C1 segment of cervical spinal cord (tissue), 14 donors: ENCODE measurements around the gene CLVS2.

Experiments used
- DNase-seq, 14 donors: peaks; one replicate each; lab custom pipeline; 2025; lab: John Stamatoyannopoulos, UW

The CLVS2 gene

DNA sequence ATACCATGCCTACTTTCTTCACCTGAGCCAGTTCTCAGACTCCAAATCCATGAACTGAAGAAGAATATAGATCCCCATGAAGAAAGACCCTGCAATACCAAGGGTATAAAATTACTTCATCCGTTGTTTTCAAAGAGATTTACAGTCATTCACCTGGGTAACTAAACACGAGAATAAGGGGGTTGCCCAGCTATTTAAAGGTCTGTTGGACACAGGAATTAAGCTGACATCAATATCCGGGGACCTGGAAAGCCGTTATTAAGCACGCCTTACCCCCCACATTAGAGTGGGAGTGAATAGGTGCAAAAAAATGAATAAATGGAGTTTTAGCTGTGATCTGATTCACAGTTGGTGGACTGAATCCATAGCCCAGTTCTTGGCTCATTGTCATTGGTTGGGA lies 28.9 kb downstream of the CLVS2 start:
- DNase-seq: no peak

DNA sequence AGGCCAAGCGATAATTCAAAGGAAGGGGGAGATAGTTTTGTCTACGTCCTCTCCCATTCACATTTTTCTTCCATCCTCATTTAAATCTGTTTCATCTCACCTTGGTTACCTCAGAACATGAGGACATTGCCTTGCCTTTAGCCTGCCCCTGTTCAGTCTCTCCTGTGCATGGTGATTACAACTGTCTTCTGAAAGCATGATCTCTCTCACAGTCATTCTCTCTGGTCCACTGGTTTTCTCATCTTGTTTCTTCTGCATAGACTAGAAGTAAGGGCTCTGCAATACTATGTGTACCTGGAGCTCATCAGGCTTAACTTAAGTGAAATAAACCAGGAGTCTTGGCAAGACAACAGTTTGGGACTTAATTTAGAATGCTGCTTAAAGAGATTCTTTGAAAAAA lies 31.4 kb downstream of the CLVS2 start:
- peak in 1 of 14 donors; percentile 25 for DNase-seq

DNA sequence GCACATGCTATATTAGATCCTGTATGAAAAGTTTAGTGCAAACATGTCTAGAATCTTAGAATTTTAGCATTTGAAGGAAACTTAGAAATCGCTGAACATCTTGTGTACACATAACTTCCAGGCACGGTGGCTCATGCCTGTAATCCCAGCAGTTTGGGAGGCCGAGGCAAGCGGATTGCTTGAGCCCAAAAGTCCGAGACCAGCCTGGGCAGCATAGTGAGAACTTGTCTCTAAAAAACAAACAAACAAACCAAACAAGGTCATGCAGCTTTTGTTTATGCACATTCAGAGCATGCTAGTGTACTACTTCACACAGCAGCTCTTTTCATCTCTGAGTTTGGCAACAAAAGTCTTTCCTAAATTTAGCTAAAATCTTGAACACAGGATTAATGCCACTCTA lies 32.2 kb downstream of the CLVS2 start:
- no peak for DNase-seq

DNA sequence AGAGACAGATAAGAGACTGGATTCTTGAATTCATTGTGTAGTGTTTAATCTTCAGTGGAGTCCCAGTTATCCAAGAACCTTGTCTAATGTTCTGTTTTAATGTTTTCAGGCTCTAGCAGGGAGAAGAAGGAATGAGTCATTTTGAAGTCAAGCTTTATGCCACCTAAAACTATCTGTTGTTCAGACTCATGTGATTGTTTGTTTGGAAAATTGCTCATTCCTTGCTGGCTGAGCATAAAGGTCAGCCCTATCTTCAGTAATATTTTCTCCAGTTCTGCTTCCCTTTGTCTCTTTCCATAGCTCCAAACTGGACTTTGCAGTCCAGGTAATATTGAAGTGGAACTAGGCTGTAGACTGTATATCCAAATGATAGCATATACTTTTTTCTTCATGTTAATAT lies 34.2 kb downstream of the CLVS2 start:
- no peak for DNase-seq

DNA sequence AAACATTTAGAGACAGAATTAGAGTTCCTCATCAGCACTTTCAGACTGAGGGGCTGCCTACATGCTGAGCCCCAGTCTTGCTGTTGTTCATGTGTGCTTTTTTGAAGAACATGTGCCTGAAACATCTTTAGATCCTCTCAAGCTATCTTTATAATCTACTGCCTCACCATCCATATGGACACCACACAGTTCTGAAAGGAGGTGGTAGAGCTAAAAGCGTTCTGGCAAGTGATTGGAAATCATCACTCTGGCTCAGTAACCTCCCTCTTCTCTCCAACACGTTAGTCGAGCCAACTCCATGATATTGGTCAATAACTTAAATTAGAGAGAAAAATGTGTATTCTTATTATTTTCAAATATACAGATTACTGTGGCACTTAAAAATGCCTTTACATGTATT lies 40.6 kb downstream of the CLVS2 start:
- peak in 1 of 14 donors; percentile 26 for DNase-seq

DNA sequence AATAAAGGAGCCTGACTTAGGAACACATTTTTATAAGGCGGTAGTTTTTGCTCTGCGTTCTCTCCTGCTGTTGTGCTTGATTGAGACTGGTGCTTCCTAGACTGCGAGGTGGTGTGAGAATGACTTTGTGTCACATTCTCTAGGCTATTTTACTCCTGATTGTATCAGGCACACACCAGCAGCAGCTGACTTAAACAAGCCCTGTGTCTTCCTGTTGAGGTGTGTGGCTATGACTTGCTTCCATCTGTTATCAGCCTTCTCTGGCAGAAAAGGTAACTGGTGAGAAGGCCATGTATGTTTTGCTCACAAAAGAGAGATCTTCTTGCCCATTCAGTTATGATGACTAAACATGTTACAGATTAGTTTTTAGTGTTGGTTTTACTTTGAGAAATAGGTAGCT lies 43.4 kb downstream of the CLVS2 start:
- peak in 1 of 14 donors; percentile 36 for DNase-seq

DNA sequence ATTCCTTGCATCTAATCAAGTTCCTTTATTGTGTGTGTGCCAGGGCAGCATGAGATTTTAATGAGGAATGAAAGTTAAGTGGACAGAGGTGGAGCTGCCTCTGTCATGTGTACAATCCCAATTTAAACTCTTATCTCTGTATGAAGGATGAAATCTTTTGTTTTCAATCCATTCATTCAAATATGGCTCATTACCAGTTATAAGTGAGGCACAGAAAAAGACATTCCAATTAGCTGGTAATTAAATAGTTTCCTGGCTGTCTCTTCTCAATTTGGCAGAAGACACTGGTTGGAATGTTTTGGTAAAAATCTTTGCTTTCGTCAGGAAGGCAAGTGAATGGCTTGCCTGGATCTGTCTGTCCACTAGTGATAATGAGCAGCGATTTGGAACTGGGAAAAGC lies 46.4 kb downstream of the CLVS2 start:
- no peak for DNase-seq

DNA sequence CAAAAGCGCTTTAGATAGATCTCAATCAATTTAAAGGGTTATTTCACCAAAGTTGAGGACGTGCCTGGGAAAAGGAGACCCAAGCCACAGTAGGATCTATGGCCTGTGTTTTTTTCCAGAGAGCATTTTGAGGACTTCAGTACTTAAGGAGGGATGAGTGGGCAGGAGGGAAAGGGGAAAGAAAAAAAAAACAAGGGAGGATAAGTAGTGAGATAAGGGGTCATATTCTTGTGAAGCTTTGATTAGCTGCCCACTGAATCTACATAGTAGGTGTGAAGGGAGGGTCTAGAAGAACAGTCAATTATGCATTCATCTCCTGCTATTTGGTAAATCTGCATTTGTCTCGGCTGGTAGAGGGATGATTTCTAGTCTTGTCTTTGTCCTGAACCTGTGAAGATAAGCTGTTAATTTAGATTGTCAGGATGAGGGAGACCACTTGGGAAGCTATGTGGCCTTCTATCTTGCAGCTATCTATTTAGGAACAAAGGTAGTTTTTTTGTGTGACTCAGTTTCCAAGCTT lies 48.4 kb downstream of the CLVS2 start:
- no peak for DNase-seq

DNA sequence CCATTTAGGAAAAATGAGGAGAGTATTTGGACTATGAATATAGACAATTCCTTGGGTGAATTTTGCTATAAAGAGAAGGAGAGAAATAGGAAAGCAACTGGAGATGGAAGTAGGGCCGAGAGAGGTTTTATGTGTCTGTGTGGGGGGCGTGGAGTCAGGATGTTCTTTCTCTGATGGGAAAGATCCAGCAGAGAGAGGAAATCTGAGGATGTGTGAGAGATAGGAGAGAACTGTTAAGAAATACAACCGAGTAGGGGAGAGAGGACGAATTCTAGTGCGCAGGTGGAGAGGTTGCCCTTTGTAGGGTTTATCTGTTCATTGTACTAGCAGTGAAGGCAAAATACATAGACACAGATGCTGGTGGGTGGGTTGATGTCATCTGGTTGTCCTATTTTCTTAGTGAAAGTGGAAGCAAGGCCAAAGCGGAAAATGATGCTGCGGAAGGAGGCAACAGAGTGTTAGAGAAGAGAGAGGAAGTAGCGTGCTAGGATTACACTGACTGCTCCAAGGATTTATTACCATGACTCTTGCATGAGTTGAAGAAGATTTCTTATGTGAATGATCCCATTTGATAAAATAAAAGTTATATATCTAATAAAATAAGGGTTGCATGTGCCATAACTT lies 57.7 kb downstream of the CLVS2 start:
- DNase-seq: no peak

DNA sequence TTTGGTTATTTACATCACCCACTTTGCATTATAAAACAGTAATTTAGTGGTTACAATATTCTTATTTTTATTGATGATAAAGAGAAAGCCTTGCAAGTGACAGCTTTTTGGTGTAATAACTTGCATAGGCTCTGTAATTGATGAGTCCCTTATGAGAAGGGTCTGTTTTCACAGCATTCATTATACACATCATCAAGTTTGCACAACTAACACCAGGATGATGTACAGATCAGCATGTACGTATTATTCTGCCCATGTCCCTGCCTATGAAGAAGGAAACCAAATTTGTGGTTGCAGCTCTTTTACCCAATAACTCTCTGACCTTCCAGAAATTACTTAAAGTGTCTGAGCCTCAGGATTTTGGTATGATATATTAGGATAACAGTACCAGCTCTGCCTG lies 59.2 kb downstream of the CLVS2 start:
- DNase-seq: no peak

DNA sequence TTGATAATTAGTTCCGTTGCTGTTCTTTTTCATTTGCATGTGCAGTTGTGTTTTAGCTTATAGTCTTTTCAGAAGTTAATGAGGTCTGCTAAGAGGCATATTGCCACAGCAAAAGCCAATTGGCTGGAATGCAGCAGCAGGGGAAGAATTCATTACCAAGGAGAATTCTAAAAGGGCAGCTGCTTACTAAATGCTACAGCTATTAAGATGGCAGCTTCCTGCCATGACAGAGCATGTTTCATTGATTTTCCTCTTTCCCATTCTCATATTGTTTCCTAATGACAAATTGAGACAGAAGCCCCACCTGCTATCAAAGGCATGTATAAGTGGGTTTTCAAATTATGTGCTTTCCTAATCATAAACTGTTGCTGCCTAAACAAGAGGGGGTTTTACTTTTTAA lies 66.6 kb downstream of the CLVS2 start:
- DNase-seq: no peak

DNA sequence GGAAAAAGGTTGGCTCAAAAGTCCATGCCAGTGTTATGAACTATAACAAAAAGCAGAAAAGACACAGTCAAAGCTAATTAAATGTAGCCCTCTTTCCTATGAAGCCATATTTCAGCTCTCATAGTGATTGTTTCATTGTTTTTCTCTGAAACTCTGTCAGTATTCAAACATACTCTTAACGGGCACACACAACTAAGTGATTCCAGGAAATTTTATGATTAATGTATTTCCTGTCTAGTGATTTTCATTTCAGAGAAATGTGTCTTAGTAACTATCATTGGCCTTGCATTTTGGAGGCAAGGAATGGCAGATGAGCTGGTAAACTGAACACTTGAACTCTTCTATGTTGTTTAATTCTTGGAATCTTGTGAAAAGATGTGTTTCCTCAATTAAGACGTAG lies 68.0 kb downstream of the CLVS2 start:
- no peak for DNase-seq

DNA sequence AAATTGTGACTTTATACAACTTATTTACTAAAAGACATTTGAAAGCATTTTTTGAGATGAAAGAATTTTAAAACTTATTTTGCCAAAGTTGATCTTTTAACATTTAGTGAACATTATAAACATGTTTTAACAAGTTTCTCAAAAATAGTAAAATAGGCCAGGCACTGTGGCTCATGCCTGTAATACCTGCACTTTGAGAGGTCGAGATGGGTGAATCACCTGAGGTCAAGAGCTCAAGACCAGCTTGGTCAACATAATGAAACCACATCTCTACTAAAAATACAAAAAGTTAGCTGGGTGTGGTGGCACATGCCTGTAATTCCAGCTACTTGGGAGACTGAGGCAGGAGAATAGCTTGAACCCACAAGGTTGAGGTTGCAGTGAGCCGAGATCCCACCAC lies 78.6 kb downstream of the CLVS2 start:
- no peak for DNase-seq

DNA sequence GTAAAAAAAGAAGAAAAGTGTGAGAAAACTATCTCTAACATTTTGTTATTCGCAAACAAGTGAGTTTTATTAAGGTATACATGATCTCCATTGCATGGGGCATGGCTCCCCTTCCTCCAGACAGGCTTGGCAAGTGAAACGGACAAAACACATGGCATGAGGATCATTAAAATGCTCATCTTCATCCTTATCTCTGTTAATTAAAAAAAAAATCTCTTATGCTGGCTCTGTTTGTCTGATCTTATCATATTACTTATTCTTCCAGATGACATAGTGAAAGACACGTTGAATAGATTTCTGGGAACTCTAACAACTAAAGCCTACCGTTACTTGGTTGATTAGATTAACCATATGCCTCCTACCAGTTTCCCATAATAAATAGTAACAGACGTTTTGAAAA lies 89.4 kb downstream of the CLVS2 start:
- DNase-seq: no peak

DNA sequence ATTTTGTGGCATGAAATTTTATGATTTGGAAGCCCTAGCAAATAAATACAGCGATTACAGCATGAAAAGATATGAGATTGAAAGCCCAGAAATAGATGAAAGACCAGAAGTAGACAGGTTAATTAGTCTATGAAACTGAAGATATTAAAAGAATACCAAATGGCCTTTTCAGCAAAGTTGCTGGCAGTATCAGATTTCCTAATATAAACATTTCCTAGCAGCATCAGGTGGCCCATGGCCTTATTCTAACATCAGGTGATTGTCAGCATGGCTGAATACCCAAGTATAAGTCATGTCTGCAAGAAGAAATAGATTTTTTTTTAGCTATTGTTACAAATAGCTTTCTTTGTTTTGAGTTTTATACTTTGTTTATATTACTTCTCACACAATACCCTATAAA lies 93.2 kb downstream of the CLVS2 start:
- no peak for DNase-seq

DNA sequence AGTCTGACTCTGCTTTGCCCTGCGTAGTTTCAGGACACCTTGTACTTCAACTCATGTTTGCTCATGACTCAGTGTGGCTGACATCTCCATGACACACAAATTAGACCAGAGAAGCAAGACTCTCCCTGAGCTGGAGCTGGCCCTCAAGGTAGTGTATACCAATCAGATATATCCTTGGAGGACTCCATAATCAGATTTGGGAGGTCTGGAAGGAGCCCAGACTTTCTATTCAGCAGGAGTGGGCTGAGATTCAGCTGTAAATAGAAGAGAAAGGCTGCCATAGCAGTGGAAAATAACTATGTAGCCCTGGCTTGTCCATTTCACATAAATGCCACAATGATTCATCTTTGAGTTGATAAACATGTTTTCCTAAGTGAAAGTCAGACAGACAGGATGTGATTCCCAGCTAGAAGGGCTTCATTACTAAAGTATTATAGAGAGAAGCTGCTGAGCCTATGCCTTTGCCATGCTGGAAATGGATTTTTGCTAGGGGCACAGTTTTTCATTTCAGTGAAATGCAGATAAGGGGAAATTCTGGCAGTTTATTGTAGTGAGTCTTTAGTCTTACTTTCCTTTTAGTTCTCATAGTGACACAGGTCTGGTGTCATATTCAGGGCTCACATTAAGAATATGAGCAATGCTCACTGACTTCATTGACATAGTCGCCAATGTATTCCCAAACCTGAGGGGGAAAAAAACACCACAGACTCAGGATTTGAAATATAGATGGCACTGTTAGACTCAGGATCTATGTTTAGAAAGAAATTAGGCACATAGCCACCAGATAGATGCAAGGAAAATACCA lies 95.3 kb downstream of the CLVS2 start:
- no peak for DNase-seq

DNA sequence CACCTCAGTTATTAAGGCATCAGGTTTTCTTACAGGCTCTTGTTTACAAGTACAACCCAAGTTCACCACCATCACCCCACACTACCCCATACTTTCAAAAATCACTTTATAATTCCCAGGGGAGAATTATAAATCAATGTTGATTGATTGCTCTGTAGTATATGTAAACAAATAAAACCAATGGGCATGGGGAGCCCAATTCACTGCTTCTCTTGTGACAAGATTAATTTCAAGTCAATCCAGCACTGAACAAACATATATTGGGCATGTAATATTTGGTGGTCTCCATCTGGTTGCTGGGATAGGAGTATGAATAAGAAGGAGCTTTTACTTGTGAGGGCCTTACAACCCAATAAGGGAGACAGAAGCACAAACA lies 95.8 kb downstream of the CLVS2 start:
- no peak for DNase-seq

DNA sequence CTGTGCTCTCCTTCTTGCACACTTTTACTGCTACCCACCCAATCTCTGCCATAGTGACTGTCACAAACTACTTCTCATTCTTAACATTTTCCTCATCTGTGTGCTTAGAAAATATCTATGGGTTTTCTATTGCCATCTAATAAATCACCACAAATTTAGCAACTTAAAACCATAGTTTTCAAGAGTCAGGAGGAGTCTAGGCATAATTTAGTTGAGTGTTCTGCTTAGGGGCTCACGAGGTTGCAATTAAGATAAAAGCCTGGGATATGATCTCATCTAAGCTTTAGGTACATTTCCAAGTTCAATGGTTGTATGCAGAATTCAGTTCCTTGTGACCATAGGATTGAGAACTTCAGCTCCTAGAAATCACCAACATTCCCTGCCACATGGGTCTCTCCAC lies 98.8 kb downstream of the CLVS2 start:
- DNase-seq: no peak

DNA sequence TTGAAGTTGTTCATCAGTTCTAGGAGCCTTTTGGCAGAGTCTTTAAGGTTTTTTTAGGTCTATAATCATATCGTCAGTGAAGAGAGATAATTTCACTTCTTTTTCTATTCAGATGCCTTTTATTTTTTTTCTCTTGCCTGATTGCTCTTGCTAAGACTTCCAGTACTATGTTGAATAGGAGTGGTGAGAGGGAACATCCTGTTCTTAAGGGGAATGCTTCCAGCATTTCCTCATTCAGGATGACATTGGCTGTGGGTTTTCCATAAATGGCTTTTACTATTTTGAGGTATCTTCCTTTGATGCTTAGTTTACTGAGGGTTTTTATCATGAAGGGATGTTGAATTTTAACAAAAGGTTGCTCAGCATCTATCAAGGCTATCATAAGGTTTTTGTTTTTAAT lies 109.5 kb downstream of the CLVS2 start:
- no peak for DNase-seq

DNA sequence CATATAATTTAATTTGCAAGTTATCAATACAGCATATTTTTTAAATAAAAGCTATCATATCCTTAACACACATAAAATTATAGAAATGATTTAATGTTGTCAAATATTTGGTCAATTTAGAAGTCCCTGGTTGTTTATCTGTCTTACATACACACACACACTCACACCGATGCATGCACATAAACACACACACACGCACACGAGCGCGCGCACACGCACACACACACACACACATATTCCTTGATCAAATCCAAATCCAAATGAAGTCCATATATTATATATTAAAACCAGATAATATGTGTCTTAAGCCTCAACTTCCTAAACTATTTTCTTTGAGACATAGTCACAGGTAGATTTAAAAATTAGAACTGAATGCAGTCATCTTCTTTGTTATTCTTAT lies 120.3 kb downstream of the CLVS2 start:
- DNase-seq: no peak

DNA sequence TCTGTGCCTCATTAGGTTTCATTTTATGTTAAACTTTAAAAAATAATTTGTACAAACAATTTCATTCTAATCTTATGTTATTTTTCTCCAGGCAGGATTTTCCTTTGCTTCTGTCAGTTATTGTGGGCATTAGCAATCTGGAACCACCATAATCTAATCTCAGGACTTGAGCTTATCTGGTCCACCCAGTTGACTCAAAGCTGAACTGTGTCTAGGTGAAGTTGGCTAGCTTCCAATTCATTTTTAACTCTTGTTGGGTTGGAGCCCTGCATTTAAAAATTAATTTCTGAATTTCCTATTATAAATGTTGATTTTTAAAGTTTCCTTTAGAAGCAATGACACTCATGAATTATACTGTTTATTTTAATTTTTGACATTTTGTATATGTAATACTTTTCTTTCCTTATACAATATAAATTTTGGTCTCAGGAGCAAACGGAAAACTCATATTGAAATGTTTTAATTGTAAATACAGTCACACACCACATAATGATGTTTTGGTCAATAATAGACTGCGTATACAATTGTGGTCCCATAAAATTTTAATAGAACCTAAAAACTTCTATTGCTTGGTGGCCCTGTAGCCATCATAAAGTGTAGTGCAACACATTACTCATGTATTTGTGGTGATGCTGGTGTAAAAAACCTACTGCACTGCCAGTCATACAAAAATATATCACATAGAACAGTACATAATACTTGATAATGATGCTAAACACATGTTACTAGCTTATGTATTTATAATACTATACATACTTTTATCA lies 121.3 kb downstream of the CLVS2 start:
- DNase-seq: no peak

DNA sequence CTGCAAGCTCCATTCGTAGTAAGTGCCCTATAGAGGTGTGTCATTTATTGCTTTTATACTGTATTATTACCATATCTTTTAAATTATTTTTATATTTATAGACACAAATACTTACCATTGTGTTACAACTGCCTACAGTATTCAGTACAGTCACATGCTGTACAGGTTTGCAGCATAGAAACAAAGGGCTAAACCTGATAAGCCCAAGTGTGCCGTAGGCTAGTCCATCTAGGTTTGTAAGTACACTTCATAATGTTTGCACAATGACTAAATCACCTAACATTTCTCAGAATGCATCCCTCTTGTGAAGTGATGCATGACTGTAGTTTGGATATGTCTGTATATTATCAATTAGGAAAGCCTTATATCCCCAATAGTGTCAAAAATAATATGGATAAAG lies 122.8 kb downstream of the CLVS2 start:
- DNase-seq: no peak
